OCI-M2 (cell line): ENCODE data around the gene BAG5.

Experiments used
- DNase-seq: peaks from one replicate; lab custom pipeline; 2025; ENCODE audit not compliant: unreplicated experiment; lab: John Stamatoyannopoulos, UW

BAG5 gene

GRCh38 chr14:103563844-103564505 lies 1.5 kb upstream of the BAG5 start:
- no peak for DNase-seq

- no peak for DNase-seq
Observed at GRCh38 chr14:103563226-103563620, 766 bp upstream of the BAG5 start.

GRCh38 chr14:103562179-103562428 lies 353 bp downstream of the BAG5 start:
- no peak for DNase-seq

- no peak for DNase-seq
Observed at GRCh38 chr14:103561381-103562178, 877 bp downstream of the BAG5 start.

GRCh38 chr14:103560691-103561090 lies 1.8 kb downstream of the BAG5 start:
- no peak for DNase-seq

GRCh38 chr14:103559766-103560165 lies 2.7 kb downstream of the BAG5 start:
- no peak for DNase-seq

- no peak for DNase-seq
Observed at GRCh38 chr14:103558071-103558882, 4.2 kb downstream of the BAG5 start.

GRCh38 chr14:103556946-103557758 lies 5.3 kb downstream of the BAG5 start:
- DNase-seq = no peak

GRCh38 chr14:103555559-103556337 lies 6.7 kb downstream of the BAG5 start:
- no peak for DNase-seq

GRCh38 chr14:103552846-103553210 lies 9.6 kb downstream of the BAG5 start:
- no peak for DNase-seq

- no peak for DNase-seq
Observed at GRCh38 chr14:103552011-103552845, 10.2 kb downstream of the BAG5 start.

- no peak for DNase-seq
Observed at GRCh38 chr14:103551338-103551762, 11.1 kb downstream of the BAG5 start.

GRCh38 chr14:103550451-103551337 lies 11.8 kb downstream of the BAG5 start:
- no peak for DNase-seq

GRCh38 chr14:103549361-103550311 lies 12.8 kb downstream of the BAG5 start:
- DNase-seq = no peak

GRCh38 chr14:103548463-103549351 lies 13.8 kb downstream of the BAG5 start:
- DNase-seq = no peak

- no peak for DNase-seq
Observed at GRCh38 chr14:103547941-103548462, 14.5 kb downstream of the BAG5 start.
